OCI-M1 (cell line): ENCODE measurements around the gene SLC19A1.
"Not testable (repeated sequence)": the region's sequence is repeated elsewhere in the genome, so short reads cannot be mapped to it uniquely, and the experiment has no call there.

Source experiments
- DNase-seq: peaks from one replicate; lab custom pipeline; 2025; lab: John Stamatoyannopoulos, UW

Gene SLC19A1

GRCh38 chr21:45576838-45577737 lies 34.8 kb upstream of the SLC19A1 start:
- DNase-seq: no peak

- DNase-seq: no peak
Measured at GRCh38 chr21:45575993-45576837, 34.0 kb upstream of the SLC19A1 start.

- DNase-seq: no peak
Measured at GRCh38 chr21:45575304-45575992, 33.2 kb upstream of the SLC19A1 start.

- no peak for DNase-seq
Measured at GRCh38 chr21:45574691-45575090, 32.5 kb upstream of the SLC19A1 start.

GRCh38 chr21:45574081-45574501 lies 31.9 kb upstream of the SLC19A1 start:
- DNase-seq: no peak

GRCh38 chr21:45573452-45574035 lies 31.3 kb upstream of the SLC19A1 start:
- DNase-seq: no peak

GRCh38 chr21:45572783-45573451 lies 30.7 kb upstream of the SLC19A1 start:
- no peak for DNase-seq

- DNase-seq: no peak
Measured at GRCh38 chr21:45572231-45572630, 30.0 kb upstream of the SLC19A1 start.

GRCh38 chr21:45571641-45572040 lies 29.4 kb upstream of the SLC19A1 start:
- DNase-seq: no peak

GRCh38 chr21:45570826-45571601 lies 28.8 kb upstream of the SLC19A1 start:
- DNase-seq: no peak

- no peak for DNase-seq
Measured at GRCh38 chr21:45570071-45570470, 27.8 kb upstream of the SLC19A1 start.

GRCh38 chr21:45568383-45568782 lies 26.1 kb upstream of the SLC19A1 start:
- no peak for DNase-seq

- DNase-seq: not testable (repeated sequence)
Measured at GRCh38 chr21:45564137-45564536, 21.9 kb upstream of the SLC19A1 start.

GRCh38 chr21:45562965-45563364 lies 20.7 kb upstream of the SLC19A1 start:
- no peak for DNase-seq

- DNase-seq: no peak
Measured at GRCh38 chr21:45562402-45562801, 20.2 kb upstream of the SLC19A1 start.

- not testable (repeated sequence) for DNase-seq
Measured at GRCh38 chr21:45561241-45561640, 19.0 kb upstream of the SLC19A1 start.

- DNase-seq: no peak
Measured at GRCh38 chr21:45560106-45561021, 18.1 kb upstream of the SLC19A1 start.

GRCh38 chr21:45559216-45560105 lies 17.2 kb upstream of the SLC19A1 start:
- no peak for DNase-seq
